ENCODE results near the gene ACSL3.

- TF ChIP-seq EZH2 (IDR thresholded peaks at IDR 0.05; ENCODE audit: insufficient read depth, poor library complexity, severe bottlenecking) (no peak), EZH2phosphoT487 (IDR thresholded peaks at IDR 0.05; ENCODE audit: insufficient read depth, low read depth) (no peak)
Measured at GRCh38 chr2:222982909-222983265, 122.1 kb downstream of the ACSL3 start.

Measured in GM23248 (cell line).